GM12874 (cell line): Measurements from ENCODE around the gene P3H1.

Source experiments
- TF ChIP-seq, protein P1 (sequence below): IDR thresholded peaks from 2 replicates; pipeline ENCODE4 v1.5.1; 2011; ENCODE audit warnings: low read depth, mild to moderate bottlenecking, control low read depth, low read length, moderate library complexity; ENCODE audit not compliant: insufficient read depth

P3H1 gene

DNA sequence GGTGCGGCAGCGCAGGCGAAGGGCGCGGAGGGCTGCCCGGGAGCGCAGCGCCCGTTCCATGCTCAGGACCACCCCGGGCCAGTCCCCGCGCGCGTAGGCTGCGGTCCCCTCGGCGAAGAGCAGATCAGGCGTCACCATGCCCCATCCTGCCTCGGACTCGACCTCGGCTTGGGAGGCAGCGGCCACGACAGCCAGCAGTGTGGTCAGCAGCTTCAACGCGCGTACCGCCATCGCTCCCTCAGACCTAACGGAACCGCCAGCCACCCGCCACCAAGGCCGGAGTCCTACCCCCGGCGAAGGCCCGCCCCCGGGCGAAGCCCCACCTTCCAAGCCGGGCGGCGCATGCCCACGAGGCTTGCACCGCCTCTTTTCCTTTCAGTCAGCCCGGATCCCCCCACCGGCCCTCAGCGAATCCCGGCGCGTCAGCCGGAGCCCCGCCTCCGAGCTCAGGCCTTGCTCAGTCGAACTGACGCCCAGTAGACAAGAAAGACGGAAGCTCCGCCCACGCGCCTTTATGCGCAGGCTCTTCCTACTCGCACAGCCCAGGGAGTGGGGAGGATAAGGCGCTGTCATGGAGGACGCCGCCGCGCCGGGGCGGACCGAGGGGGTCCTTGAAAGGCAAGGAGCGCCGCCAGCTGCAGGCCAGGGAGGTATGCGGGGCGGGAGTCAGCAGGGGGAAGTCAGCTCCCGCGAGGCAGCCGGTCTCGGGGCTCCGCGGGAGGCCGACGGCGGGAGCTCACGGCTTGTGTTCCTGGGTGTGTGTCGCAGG lies at the start of gene P3H1, which contains the start of gene C1orf50:
Gene P3H1 (minus strand): TSS at position 288 of the 769 bp plus-strand sequence. CDS start 57 bp downstream, at position 231.
Gene C1orf50 (plus strand): TSS at position 509 of the 769 bp plus-strand sequence. CDS start 63 bp downstream, at position 572.
- TF ChIP-seq, protein P1, sequence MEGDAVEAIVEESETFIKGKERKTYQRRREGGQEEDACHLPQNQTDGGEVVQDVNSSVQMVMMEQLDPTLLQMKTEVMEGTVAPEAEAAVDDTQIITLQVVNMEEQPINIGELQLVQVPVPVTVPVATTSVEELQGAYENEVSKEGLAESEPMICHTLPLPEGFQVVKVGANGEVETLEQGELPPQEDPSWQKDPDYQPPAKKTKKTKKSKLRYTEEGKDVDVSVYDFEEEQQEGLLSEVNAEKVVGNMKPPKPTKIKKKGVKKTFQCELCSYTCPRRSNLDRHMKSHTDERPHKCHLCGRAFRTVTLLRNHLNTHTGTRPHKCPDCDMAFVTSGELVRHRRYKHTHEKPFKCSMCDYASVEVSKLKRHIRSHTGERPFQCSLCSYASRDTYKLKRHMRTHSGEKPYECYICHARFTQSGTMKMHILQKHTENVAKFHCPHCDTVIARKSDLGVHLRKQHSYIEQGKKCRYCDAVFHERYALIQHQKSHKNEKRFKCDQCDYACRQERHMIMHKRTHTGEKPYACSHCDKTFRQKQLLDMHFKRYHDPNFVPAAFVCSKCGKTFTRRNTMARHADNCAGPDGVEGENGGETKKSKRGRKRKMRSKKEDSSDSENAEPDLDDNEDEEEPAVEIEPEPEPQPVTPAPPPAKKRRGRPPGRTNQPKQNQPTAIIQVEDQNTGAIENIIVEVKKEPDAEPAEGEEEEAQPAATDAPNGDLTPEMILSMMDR: no peak

GRCh38 chr1:42815941-42816584 lies 49.2 kb upstream of the P3H1 start:
- TF ChIP-seq, protein P1: no peak

DNA sequence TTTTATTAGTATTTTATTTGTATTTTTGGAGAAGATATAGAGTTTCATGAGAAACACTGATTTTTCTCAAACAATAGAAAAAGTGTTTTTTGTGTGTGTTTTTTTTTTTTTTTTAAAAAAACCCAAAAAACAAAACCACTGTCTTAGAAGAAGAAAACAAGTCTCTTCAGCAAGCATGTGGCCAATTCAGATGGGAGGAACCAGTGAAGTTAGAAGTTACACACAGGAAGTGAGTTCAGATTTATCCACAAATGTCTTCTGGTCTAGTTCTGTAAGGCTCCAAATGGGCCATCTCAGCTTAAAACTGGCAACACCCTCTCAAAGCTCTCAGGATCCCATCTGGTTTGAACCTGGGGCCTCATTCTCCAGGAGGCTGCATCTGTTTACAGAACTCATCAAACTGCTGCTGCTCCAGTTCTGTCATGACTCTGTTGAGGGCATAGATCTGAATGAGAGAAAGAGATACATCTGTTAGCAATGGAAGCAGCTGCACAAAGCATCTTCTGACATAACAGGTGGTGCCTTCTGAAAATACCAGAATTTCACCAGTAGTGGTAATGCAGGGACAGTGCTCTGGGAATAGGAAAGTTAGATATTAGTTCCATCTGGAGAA lies 40.3 kb upstream of the P3H1 start:
- TF ChIP-seq, protein P1: no peak

GRCh38 chr1:42806593-42806992 lies 39.8 kb upstream of the P3H1 start:
- TF ChIP-seq, protein P1: no peak

- TF ChIP-seq, protein P1: no peak
These were observed 39.3 kb upstream of the P3H1 start for GRCh38 chr1:42806171-42806570.

DNA sequence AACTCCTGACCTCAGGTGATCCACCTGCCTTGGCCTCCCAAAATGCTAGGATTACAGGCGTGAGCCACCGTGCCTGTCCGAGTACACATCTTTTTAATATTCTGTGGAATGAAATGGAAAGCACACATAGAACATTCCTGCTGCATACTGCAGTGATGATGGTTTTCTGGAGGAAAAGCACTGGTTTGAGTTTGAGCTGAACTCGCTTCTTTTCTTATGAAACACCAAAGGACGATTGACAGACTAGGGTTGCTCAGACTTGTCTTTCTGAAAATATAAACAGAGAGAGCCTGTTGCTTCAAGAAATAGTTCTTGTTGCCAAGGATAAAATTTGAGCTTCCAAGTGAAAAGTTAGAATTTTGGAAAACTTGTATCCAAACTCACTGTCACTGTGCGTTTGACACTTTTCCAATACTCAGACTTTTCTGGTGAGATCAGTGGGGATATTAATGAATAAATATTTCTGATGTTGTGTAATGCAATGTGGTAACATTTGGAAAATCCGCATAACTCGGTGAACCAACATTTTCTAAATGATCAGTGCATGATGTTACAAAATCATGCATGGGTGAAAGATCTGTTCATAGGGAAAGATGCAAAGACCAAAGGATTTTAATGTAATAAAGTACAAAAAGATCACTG lies 35.1 kb upstream of the P3H1 start:
- TF ChIP-seq, protein P1: no peak

GRCh38 chr1:42797979-42798378 lies 31.2 kb upstream of the P3H1 start:
- TF ChIP-seq, protein P1: no peak
